Measurements from ENCODE around the gene IGFLR1.

The IGFLR1 gene

DNA sequence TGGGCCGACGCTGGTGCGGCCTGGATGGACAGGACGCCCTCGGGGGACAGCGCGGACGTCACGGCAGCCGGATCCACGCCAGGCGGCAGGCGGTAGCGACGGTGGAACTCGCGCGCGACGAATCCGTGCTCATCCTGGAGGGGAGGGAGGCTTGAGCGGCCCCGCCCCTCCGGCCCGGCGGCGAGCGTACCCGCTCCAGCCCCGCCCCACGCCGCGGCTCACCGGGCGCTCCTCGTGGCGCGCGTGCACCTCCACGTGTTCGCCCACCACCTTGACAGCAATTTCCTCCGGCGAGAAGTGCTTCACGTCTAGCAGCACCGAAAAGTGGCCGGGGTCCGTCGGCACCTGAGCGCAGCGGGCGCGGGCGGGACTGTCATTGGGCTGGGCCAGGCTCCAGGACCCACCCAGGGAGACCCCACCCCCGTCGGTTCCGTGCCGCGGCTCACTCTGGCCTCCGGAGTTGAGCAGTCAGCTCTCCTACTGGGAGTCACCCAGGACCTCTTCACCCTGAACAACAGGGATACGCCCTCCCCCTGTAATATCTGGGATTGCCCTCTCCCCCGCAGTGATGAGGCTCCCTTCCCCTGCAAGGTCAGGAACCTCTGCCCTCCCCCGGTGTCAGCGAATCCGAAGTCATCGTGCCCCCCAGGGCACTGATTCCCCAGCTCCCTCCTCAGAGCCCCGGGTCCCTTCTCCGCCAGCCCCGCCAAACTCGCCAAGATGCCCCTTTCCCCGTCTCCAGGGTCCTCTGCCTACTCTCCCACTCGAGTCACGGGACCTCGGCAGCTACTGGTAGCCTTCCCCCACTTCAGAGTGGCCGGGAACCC is 13.5 kb upstream of the IGFLR1 start:
- DNase-seq, result peak; percentile 60

- DNase-seq, result no peak
These were observed 12.9 kb upstream of the IGFLR1 start for GRCh38 chr19:35755131-35755549.

DNA sequence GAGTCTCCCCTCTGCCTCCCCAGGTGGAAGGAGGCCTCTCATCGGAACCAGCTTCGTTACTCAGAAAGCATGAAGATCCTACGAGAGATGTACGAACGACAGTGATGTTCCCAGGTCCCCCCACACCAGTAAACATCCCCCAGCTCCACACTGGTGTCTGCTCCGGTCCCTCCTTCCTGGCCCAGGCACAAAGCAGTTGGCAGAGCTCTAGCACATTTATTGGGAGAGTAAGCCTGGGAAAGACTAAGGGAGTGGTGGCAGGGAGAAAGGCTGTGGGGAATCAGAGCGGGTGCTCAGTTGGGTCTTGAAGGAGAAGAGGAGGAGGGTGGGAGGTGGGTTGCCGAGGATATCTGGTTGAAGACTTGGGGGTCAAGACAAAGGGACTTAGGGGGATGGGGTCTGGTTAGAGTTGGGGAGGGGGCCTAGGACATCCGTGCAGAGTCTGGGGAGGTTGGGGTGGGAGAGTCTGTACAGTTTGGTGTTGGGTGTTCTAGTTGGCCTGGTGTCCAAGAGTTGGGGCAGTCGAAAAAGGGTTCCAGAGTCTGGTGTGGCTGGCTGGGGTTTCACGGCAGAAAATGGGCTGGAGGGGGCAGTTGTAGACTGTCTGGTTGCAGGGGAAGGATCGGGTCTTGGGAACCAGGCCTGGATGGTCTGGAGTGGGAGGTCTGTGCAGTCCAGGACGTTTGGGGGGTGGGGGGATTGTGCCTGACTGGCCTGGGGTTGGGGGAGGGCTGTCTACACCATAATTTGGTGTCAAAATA is 12.3 kb upstream of the IGFLR1 start:
- DNase-seq, result no peak

GRCh38 chr19:35753634-35754369 is 11.6 kb upstream of the IGFLR1 start:
- DNase-seq, result no peak

DNA sequence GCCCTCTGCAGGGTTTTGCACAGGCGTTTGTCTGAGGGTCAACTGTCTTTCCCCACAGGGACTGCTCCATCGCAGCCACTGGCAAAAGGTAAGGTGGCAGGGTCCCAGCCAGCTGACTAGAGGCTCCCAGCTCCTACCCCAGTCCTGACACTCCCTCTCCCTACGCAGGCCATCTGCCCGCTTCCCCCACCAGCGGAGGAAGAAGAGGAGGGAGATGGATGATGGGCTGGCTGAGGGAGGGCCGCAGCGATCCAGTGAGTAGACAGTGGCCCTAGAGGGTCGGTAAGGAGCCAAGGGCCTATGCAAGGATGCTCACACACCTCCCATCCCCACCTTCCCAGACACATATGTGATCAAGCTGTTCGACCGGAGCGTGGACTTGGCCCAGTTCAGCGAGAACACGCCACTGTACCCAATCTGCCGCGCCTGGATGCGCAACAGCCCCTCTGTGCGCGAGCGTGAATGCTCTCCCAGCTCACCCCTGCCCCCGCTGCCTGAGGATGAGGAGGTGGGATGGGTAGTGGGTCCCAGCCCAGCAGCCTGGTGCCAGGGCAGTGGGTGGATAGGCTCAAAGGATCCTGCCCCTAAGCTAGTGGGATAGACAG is 10.6 kb upstream of the IGFLR1 start:
- no peak for DNase-seq

- no peak for DNase-seq
These were observed 9.8 kb upstream of the IGFLR1 start for GRCh38 chr19:35751839-35752745.

DNA sequence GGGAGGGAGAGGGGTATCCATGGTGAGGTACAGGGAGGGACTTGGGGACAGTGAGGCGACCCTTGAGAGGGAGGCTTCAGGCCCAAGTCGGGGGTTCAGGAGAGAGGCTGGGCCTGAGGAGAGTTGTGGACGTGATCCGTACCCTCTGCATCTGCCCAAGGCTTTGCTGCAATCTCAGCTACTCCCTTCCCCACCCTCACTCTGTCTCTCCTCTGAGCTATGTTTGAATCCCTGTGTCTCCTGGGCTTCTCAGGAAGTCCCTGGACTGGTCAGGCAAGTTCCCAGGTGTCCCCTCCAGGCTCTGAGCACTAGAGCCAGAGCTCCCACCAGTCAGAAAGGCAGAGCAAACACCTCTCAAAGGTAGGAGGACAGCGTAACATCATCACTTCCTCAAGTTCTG is 7.9 kb upstream of the IGFLR1 start:
- no peak for DNase-seq

- DNase-seq, result peak; percentile 95
These were observed 6.1 kb upstream of the IGFLR1 start, which contains the start of gene LIN37 for GRCh38 chr19:35748106-35749020. Gene LIN37, plus strand, starts transcription at chr19:35748576. Its CDS starts 149 bp downstream, at chr19:35748725.

DNA sequence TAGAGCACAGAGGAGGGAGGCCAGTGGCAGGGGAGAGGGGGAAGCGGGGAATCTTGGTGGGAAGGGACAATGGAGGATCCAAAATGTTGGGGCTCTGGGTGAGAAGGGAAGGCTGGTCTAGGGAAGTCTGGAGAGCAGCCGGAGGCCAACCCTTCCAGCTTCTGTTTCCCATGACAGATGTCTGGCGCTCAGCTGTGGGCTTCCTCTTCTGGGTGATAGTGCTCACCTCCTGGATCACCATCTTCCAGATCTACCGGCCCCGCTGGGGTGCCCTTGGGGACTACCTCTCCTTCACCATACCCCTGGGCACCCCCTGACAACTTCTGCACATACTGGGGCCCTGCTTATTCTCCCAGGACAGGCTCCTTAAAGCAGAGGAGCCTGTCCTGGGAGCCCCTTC is 4.3 kb upstream of the IGFLR1 start:
- no peak for DNase-seq

GRCh38 chr19:35746087-35746462 is 3.8 kb upstream of the IGFLR1 start:
- no peak for DNase-seq

DNA sequence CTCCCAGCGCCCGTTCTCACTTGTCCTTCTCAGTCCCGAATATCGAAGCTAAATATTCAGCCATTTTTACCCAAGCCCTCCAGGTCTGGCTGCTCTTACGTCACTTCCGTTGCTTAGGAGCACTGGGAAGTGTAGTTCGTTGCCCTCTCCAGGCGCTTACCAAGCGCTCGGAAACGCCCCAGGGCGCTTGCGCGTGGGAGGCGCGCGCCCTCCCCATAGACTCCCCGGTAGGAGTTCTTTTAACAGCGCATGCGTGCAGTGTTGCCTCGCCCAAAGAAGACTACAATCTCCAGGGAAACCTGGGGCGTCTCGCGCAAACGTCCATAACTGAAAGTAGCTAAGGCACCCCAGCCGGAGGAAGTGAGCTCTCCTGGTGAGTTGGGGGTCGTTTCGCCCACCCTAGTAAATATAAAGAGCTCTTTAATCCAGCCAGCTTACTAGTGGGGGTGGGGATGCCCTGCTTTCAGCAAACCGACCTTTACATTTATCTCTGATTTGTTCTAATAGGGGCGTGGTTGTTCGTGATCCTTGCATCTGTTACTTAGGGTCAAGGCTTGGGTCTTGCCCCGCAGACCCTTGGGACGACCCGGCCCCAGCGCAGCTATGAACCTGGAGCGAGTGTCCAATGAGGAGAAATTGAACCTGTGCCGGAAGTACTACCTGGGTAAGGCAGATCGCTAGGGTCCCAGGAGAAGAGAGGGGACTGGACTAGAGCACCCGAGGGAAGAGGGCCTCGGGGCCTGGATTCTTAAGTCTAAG is 3.3 kb upstream of the IGFLR1 start, which contains the start of the genes PSENEN and U2AF1L4:
Gene PSENEN (plus strand): TSS at position 324 of the 759 bp plus-strand sequence. CDS start 280 bp downstream, at position 604.
Gene U2AF1L4 (minus strand): TSS at position 91 of the 759 bp plus-strand sequence. CDS start 27 bp downstream, at position 64.
- peak; percentile 89 for DNase-seq

- peak; percentile 87 for DNase-seq
These were observed 2.4 kb upstream of the IGFLR1 start for GRCh38 chr19:35744430-35745327.

- DNase-seq, result no peak
These were observed 1.6 kb upstream of the IGFLR1 start for GRCh38 chr19:35743640-35744429.

DNA sequence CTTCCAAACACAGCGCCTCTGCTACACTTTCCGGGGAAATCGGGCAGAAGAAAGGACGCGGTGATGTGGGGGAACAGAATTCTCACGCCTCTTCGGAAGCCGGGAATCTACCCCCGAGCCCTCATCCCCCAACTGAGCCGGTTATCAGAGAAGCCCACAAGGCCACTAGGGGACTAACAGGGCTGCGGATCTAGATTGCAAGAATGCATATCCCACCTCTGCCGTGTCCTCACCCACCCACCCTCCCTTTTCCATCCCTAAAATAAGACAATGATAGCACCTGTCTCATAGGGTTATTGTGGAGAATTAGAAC is 1.1 kb downstream of the IGFLR1 start:
- DNase-seq, result no peak

GRCh38 chr19:35740423-35741202 is 1.6 kb downstream of the IGFLR1 start:
- peak; percentile 93 for DNase-seq

GRCh38 chr19:35740108-35740422 is 2.2 kb downstream of the IGFLR1 start:
- DNase-seq, result no peak

Measured in stimulated activated CD4-positive, alpha-beta T cell treated with anti-CD3 and anti-CD28 coated beads, Interleukin-12 subunit alpha, Interleukin-12 subunit beta, amount 100 ng/mL, for 4 hours (primary cell).